Mesenchymal stem cell (in vitro differentiated cells and primary cell): ENCODE measurements around the gene PACS1. TPM values are rescaled to one million over a fixed set of nuclear protein-coding genes. Genes with fewer than 3 reads are reported as not detected.
A peak's percentile ranks its signal among the peaks of the same experiment; 100 is the strongest.

Experiments used
- DNase-seq: peaks from one replicate; pipeline ENCODE4 v3.0.0-alpha.2; 2013
- H2AFZ ChIP-seq: one replicate; pipeline ENCODE4 v1.6.1; 2013; ENCODE audit warnings: low read depth, mild to moderate bottlenecking, control low read depth, inconsistent platforms, low read length, moderate library complexity
- H2AK5ac ChIP-seq: 2 replicates; pipeline ENCODE4 v1.6.1; 2013; ENCODE audit warnings: low read length, moderate library complexity, mild to moderate bottlenecking, inconsistent platforms; ENCODE audit not compliant: severe bottlenecking
- H2BK120ac ChIP-seq: one replicate; pipeline ENCODE4 v1.6.1; 2013; ENCODE audit warnings: low read depth, mild to moderate bottlenecking, inconsistent platforms, low read length, moderate library complexity
- H2BK12ac ChIP-seq, 2 experiments: one replicate each; pipeline ENCODE4 v1.6.1; 2013; ENCODE audit warnings: inconsistent platforms in 2 of 2, low read length in 2 of 2, mild to moderate bottlenecking in 2 of 2, moderate library complexity in 2 of 2, control low read depth in 1 of 2
- H2BK15ac ChIP-seq: one replicate; pipeline ENCODE4 v1.6.1; 2013; ENCODE audit warnings: mild to moderate bottlenecking, low read depth, inconsistent platforms; ENCODE audit not compliant: poor library complexity, severe bottlenecking
- H2BK5ac ChIP-seq: 2 replicates; pipeline ENCODE4 v1.6.1; 2013; ENCODE audit warnings: low read depth, mild to moderate bottlenecking, low read length, control low read depth, inconsistent platforms; ENCODE audit not compliant: poor library complexity, severe bottlenecking
- H3K14ac ChIP-seq, 2 experiments: one replicate each; pipeline ENCODE4 v1.6.1; 2013; ENCODE audit warnings: inconsistent platforms in 2 of 2, low read length in 2 of 2, control low read depth in 1 of 2, mild to moderate bottlenecking in 1 of 2, moderate library complexity in 1 of 2
- H3K18ac ChIP-seq, 2 experiments: one replicate each; pipeline ENCODE4 v1.6.1; 2013; ENCODE audit warnings: inconsistent platforms in 2 of 2, low read length in 2 of 2, control low read depth in 1 of 2, low read depth in 1 of 2, mild to moderate bottlenecking in 1 of 2
- H3K23ac ChIP-seq, 2 experiments: one replicate each; pipeline ENCODE4 v1.6.1; 2013; ENCODE audit warnings: inconsistent platforms in 2 of 2, low read length in 2 of 2, mild to moderate bottlenecking in 2 of 2, moderate library complexity in 2 of 2, control low read depth in 1 of 2
- H3K27ac ChIP-seq: 2 replicates; pipeline ENCODE4 v1.5.1; 2013; ENCODE audit warnings: mild to moderate bottlenecking, moderate library complexity, low read length, control low read depth, inconsistent platforms; ENCODE audit not compliant: poor library complexity, severe bottlenecking
- H3K27me3 ChIP-seq, 2 experiments: 2 replicates each; pipeline versions ENCODE4 v1.6.1 to v1.7.0; 2013; ENCODE audit warnings: low read length in 2 of 2, mild to moderate bottlenecking in 2 of 2, moderate library complexity in 2 of 2, control low read depth in 1 of 2, inconsistent platforms in 1 of 2; ENCODE audit not compliant: control insufficient read depth in 1 of 2, insufficient read depth in 1 of 2
- H3K36me3 ChIP-seq, 2 experiments: 2 replicates each; pipeline versions ENCODE4 v1.6.1 to v1.7.0; 2013; ENCODE audit warnings: low read length in 2 of 2, control low read depth in 1 of 2, inconsistent platforms in 1 of 2, low read depth in 1 of 2, mild to moderate bottlenecking in 1 of 2; ENCODE audit not compliant: insufficient read depth in 2 of 2, control insufficient read depth in 1 of 2
- H3K4ac ChIP-seq, 2 experiments: one replicate each; pipeline ENCODE4 v1.6.1; 2013; ENCODE audit warnings: inconsistent platforms in 2 of 2, low read length in 2 of 2, mild to moderate bottlenecking in 2 of 2, moderate library complexity in 2 of 2, control low read depth in 1 of 2, low read depth in 1 of 2
- H3K4me1 ChIP-seq: 2 replicates; pipeline ENCODE4 v1.6.1; 2013; ENCODE audit warnings: low read depth, low read length, control low read depth; ENCODE audit not compliant: control insufficient read depth, insufficient read depth
- H3K4me2 ChIP-seq: 2 replicates; pipeline ENCODE4 v1.6.1; 2013; ENCODE audit warnings: low read length, mild to moderate bottlenecking, inconsistent platforms; ENCODE audit not compliant: poor library complexity, severe bottlenecking
- H3K4me3 ChIP-seq, 2 experiments: 2 replicates each; pipeline versions ENCODE4 v1.5.1 to v1.7.0; 2013; ENCODE audit warnings: low read length in 2 of 2, mild to moderate bottlenecking in 2 of 2, control low read depth in 1 of 2, low read depth in 1 of 2; ENCODE audit not compliant: insufficient read depth in 1 of 2
- H3K79me1 ChIP-seq: replicated peaks from 2 replicates; pipeline ENCODE4 v1.6.1; 2013; ENCODE audit warnings: mild to moderate bottlenecking, control low read depth, low read length, inconsistent platforms; ENCODE audit not compliant: poor library complexity, severe bottlenecking
- H3K9ac ChIP-seq: 2 replicates; pipeline ENCODE4 v1.7.0; 2013; ENCODE audit warnings: mild to moderate bottlenecking, low read length, moderate library complexity
- H3K9me3 ChIP-seq: 2 replicates; pipeline ENCODE4 v1.7.0; 2013; ENCODE audit warnings: mild to moderate bottlenecking, low read length; ENCODE audit not compliant: control insufficient read depth
- H4K8ac ChIP-seq: one replicate; pipeline ENCODE4 v1.6.1; 2013; ENCODE audit warnings: inconsistent platforms, mild to moderate bottlenecking, low read length, moderate library complexity
- H4K91ac ChIP-seq: one replicate; pipeline ENCODE4 v1.6.1; 2013; ENCODE audit warnings: mild to moderate bottlenecking, low read length, inconsistent platforms
- WGBS: methylation state at CpG from one replicate; pipeline ENCODE4 v1.1.7; 2013; ENCODE audit warnings: mixed read lengths; 5-methylcytosine and 5-hydroxymethylcytosine counted together
- polyA plus RNA-seq, 2 experiments: library from polyadenylated mRNA; stranded (reverse); fragments of 200-250 nt; gene quantifications; one replicate each; pipeline ENCODE4 v1.2.3, GENCODE V29; 2013

The PACS1 gene
- 52.9 TPM for polyA plus RNA-seq (2013, experiment 1 of 2)
- 52.3 TPM for polyA plus RNA-seq (2013, experiment 2 of 2)

- Histone ChIP-seq H2AFZ (peak within 1 kb of the TSS; percentile 90), H3K9me3 (no peaks in the 10 kb centered on the region), H3K4me3 (peak within 1 kb of the TSS; percentile 79 to 97), H3K27ac (peak within 1 kb of the TSS; percentile 87), H2BK120ac (peak within 1 kb of the TSS; percentile 78), H3K27me3 (no peaks in the 10 kb centered on the region), H4K91ac (peak within 1 kb of the TSS; percentile 90), H3K4me1 (peaks cover 13% of the 10 kb centered on the region), H2BK5ac (peak within 1 kb of the TSS; percentile 80), H3K23ac (peak within 1 kb of the TSS in 1 of 2 experiments; percentile 90), H2AK5ac (peak within 1 kb of the TSS; percentile 96), H3K4ac (peak within 1 kb of the TSS; percentile 68 to 98), H3K4me2 (peak within 1 kb of the TSS; percentile 81), H2BK12ac (peak within 1 kb of the TSS; percentile 20 to 93), H3K79me1 (peaks cover 9% of the 10 kb centered on the region), H2BK15ac (peak within 1 kb of the TSS; percentile 85), H3K36me3 (peaks cover 42 to 64% of the 10 kb centered on the region in 2 experiments), H3K9ac (peak within 1 kb of the TSS; percentile 89), H4K8ac (peak within 1 kb of the TSS; percentile 62), H3K14ac (peak within 1 kb of the TSS; percentile 43 to 97), H3K18ac (peak within 1 kb of the TSS; percentile 86 to 98)
- peak; percentile 73 for DNase-seq
- WGBS, result 2% methylated on average over 43 of the region's 120 CpGs
These were observed at the start of gene PACS1 for GRCh38 chr11:66069715-66070603. Gene PACS1, plus strand, starts transcription at chr11:66070272. Its CDS starts 215 bp downstream, at chr11:66070487.

- no peaks in the 10 kb centered on the region for H3K79me1 ChIP-seq
- H3K4me1 ChIP-seq, result peaks cover 20% of the 10 kb centered on the region
- peak overlapping the region; percentile 29 to 84 for H2BK12ac ChIP-seq
- DNase-seq, result peak; percentile 85
- no peak overlapping the region for H2BK15ac ChIP-seq
- no peak overlapping the region for H3K27ac ChIP-seq
- peak overlapping the region; percentile 14 to 83 for H3K18ac ChIP-seq
- no peak overlapping the region for H2AFZ ChIP-seq
- H3K23ac ChIP-seq, result no peak overlapping the region
- H3K27me3 ChIP-seq, result peaks cover 0 to 14% of the 10 kb centered on the region in 2 experiments
- no peak overlapping the region for H2AK5ac ChIP-seq
- peak overlapping the region; percentile 32 for H3K9ac ChIP-seq
- WGBS, result 61% methylated on average over 15 of the region's 25 CpGs
- peak overlapping the region in 1 of 2 experiments; percentile 80 for H3K14ac ChIP-seq
- H3K4me2 ChIP-seq, result no peak overlapping the region
- H2BK120ac ChIP-seq, result no peak overlapping the region
- no peak overlapping the region for H2BK5ac ChIP-seq
- H4K91ac ChIP-seq, result peak overlapping the region; percentile 74
- peak overlapping the region in 1 of 2 experiments; percentile 60 for H3K4ac ChIP-seq
- H3K9me3 ChIP-seq, result no peaks in the 10 kb centered on the region
- no peak overlapping the region for H3K4me3 ChIP-seq
- H3K36me3 ChIP-seq, result no peaks in the 10 kb centered on the region
- H4K8ac ChIP-seq, result peak overlapping the region; percentile 77
These were observed 49.3 kb upstream of the PACS1 start for GRCh38 chr11:66020618-66021357.

GRCh38 chr11:66022401-66023185, 47.5 kb upstream of the PACS1 start:
- no peak overlapping the region for H3K18ac ChIP-seq
- peak overlapping the region; percentile 94 for H4K8ac ChIP-seq
- H2BK5ac ChIP-seq, result no peak overlapping the region
- peaks cover 16% of the 10 kb centered on the region for H3K4me1 ChIP-seq
- no peaks in the 10 kb centered on the region for H3K36me3 ChIP-seq
- no peak overlapping the region for H3K14ac ChIP-seq
- H3K27me3 ChIP-seq, result peaks cover 0 to 15% of the 10 kb centered on the region in 2 experiments
- no peak overlapping the region for H3K27ac ChIP-seq
- peak; percentile 65 for DNase-seq
- H3K4ac ChIP-seq, result no peak overlapping the region
- no peaks in the 10 kb centered on the region for H3K79me1 ChIP-seq
- H2BK15ac ChIP-seq, result no peak overlapping the region
- H2BK120ac ChIP-seq, result no peak overlapping the region
- no peaks in the 10 kb centered on the region for H3K9me3 ChIP-seq
- no peak overlapping the region for H2AK5ac ChIP-seq
- peak overlapping the region in 1 of 2 experiments; percentile 61 for H3K4me3 ChIP-seq
- WGBS, result 27% methylated on average over 46 of the region's 46 CpGs
- H2BK12ac ChIP-seq, result no peak overlapping the region
- H3K4me2 ChIP-seq, result peak overlapping the region; percentile 73
- H2AFZ ChIP-seq, result peak overlapping the region; percentile 59
- no peak overlapping the region for H4K91ac ChIP-seq
- H3K23ac ChIP-seq, result no peak overlapping the region
- peak overlapping the region; percentile 78 for H3K9ac ChIP-seq
